Measurements from ENCODE around the gene ODAPH.

- no peak for TF ChIP-seq EZH2 (IDR thresholded peaks at IDR 0.05; ENCODE audit: borderline replicate concordance, low read depth, low read length, severe bottlenecking)
- TF ChIP-seq CTCF (IDR thresholded peaks at IDR 0.05; ENCODE audit: borderline replicate concordance, extremely low read depth, low read length, poor library complexity, severe bottlenecking): no peak
These were observed at the start of gene ODAPH for GRCh38 chr4:75555294-75556164.

Measured in DND-41 (cell line).